ENCODE measurements around the gene LAMA2.

DNA sequence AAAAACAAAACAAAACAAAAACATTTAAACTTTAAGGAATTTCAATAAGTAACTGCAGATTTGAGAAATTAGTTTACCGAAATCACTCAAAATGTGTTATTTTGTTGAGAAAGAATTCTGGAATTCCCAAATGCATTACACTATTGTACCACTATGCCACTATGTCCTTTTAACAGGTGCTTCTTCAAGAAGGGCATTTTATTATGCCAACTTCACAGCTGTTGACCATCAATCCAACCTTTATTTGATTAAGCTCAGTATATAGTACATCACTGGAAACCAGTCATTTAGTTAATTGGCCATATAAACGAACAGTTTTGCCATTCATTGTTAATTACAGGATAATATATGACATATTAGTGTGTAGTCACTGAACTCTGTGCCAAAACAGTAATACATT, 605.4 kb downstream of the LAMA2 start:
- TF ChIP-seq, protein P1, sequence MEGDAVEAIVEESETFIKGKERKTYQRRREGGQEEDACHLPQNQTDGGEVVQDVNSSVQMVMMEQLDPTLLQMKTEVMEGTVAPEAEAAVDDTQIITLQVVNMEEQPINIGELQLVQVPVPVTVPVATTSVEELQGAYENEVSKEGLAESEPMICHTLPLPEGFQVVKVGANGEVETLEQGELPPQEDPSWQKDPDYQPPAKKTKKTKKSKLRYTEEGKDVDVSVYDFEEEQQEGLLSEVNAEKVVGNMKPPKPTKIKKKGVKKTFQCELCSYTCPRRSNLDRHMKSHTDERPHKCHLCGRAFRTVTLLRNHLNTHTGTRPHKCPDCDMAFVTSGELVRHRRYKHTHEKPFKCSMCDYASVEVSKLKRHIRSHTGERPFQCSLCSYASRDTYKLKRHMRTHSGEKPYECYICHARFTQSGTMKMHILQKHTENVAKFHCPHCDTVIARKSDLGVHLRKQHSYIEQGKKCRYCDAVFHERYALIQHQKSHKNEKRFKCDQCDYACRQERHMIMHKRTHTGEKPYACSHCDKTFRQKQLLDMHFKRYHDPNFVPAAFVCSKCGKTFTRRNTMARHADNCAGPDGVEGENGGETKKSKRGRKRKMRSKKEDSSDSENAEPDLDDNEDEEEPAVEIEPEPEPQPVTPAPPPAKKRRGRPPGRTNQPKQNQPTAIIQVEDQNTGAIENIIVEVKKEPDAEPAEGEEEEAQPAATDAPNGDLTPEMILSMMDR (IDR thresholded peaks at IDR 0.05): no peak
- TF ChIP-seq POLR2A (IDR thresholded peaks at IDR 0.05): no peak

Measured in uterus (tissue), 2 donors.